A673 (cell line): ENCODE data around the gene RBM45. TPM values are rescaled to one million over a fixed set of nuclear protein-coding genes. Genes with fewer than 3 reads are reported as not detected.

Source experiments
- BruUV-seq: library from RNA; stranded (reverse); fragments of 400-500 nt; replicated peaks from 2 replicates; lab custom pipeline; 2021; lab: Mats Ljungman, UMichigan
- CTCF ChIA-PET: fragments of 300-600 bp; sonication (Branson Sonifier 250); formaldehyde crosslinking; loops from one replicate; lab custom pipeline; 2022; ENCODE audit warnings: antibody characterized with exemption; lab: Charles Lee
- POLR2A ChIA-PET: fragments of 300-600 bp; sonication (Branson Sonifier 250); formaldehyde crosslinking; loops from one replicate; lab custom pipeline; 2022; ENCODE audit warnings: antibody characterized with exemption; ENCODE audit not compliant: low non-redundant PET; lab: Charles Lee
- DNase-seq: peaks from one replicate; pipeline ENCODE4 v3.0.0-alpha.2; 2015; ENCODE audit warnings: low spot score
- H3K27ac ChIP-seq: fragments of 200-600 bp; sonication (generic); 2 replicates; pipeline ENCODE4 v1.5.1; 2016; ENCODE audit warnings: mixed run types, low read depth, mild to moderate bottlenecking, mixed read lengths, antibody characterized with exemption, low read length; ENCODE audit not compliant: poor library complexity, severe bottlenecking
- H3K27me3 ChIP-seq: fragments of 200-600 bp; sonication (generic); replicated peaks from 2 replicates; pipeline ENCODE4 v1.6.1; 2017; ENCODE audit warnings: mixed run types, low read depth, mild to moderate bottlenecking, mixed read lengths, antibody characterized with exemption, low read length; ENCODE audit not compliant: insufficient read depth, poor library complexity
- H3K36me3 ChIP-seq: fragments of 200-600 bp; sonication (generic); 2 replicates; pipeline ENCODE4 v1.6.1; 2016; ENCODE audit warnings: mixed run types, mild to moderate bottlenecking, mixed read lengths, antibody characterized with exemption, low read length; ENCODE audit not compliant: insufficient read depth, poor library complexity, severe bottlenecking
- H3K4me1 ChIP-seq: fragments of 200-600 bp; sonication (generic); 2 replicates; pipeline ENCODE4 v1.6.1; 2017; ENCODE audit warnings: mixed run types, mild to moderate bottlenecking, mixed read lengths, antibody characterized with exemption, low read length; ENCODE audit not compliant: insufficient read depth, poor library complexity, severe bottlenecking
- H3K4me3 ChIP-seq: fragments of 200-600 bp; sonication (generic); 2 replicates; pipeline ENCODE4 v1.5.1; 2016; ENCODE audit warnings: low read depth, mixed run types, mild to moderate bottlenecking, mixed read lengths, low read length; ENCODE audit not compliant: poor library complexity, severe bottlenecking
- H3K9me3 ChIP-seq: fragments of 200-600 bp; sonication (generic); 2 replicates; pipeline ENCODE4 v1.6.1; 2016; ENCODE audit warnings: mixed run types, low read depth, mild to moderate bottlenecking, mixed read lengths, antibody characterized with exemption, low read length; ENCODE audit not compliant: poor library complexity, severe bottlenecking
- CTCF ChIP-seq: fragments of 300-800, 200-600 bp; sonication (generic); conservative IDR thresholded peaks from 2 replicates; pipeline ENCODE4 v1.5.1; 2017; ENCODE audit warnings: low read depth, mild to moderate bottlenecking, antibody characterized with exemption, low read length, moderate library complexity, mixed read lengths
- EZH2 ChIP-seq: fragments of 200-600 bp; sonication (generic); IDR thresholded peaks from 2 replicates; pipeline ENCODE4 v1.6.1; 2017; ENCODE audit warnings: borderline replicate concordance, low read depth, mild to moderate bottlenecking, mixed read lengths, antibody characterized with exemption, low read length; ENCODE audit not compliant: poor library complexity, severe bottlenecking
- intact Hi-C: fragments of 100-400 bp; cut with micrococcal nuclease; formaldehyde crosslinking; loops from one replicate; pipeline ENCODE4 v1.10.0; 2022; ENCODE audit not compliant: unreplicated experiment
- total RNA-seq: library from RNA; stranded (reverse); gene quantifications from 2 replicates; pipeline ENCODE4 v1.2.3, GENCODE V29; 2021

The RBM45 gene
- total RNA-seq, 1 experiment from 2014 or later: 18.7 TPM

- intact Hi-C loops: no loop called here
- CTCF ChIA-PET: no interaction called here
- TF ChIP-seq EZH2 (no peak), CTCF (no peak)
- no TSS peak for BruUV-seq
- POLR2A ChIA-PET: no interaction called here
- Histone ChIP-seq H3K36me3 (no peaks in the 10 kb centered on the region), H3K4me3 (no peak overlapping the region), H3K27me3 (no peaks in the 10 kb centered on the region), H3K27ac (no peak overlapping the region), H3K9me3 (no peaks in the 10 kb centered on the region), H3K4me1 (no peaks in the 10 kb centered on the region)
- no peak for DNase-seq
Measured at GRCh38 chr2:178136321-178137025, 24.2 kb downstream of the RBM45 start.

GRCh38 chr2:178142274-178143065, 30.2 kb downstream of the RBM45 start:
- Histone ChIP-seq H3K36me3 (no peaks in the 10 kb centered on the region), H3K4me3 (no peak overlapping the region), H3K27ac (no peak overlapping the region), H3K27me3 (no peaks in the 10 kb centered on the region), H3K4me1 (no peaks in the 10 kb centered on the region), H3K9me3 (no peaks in the 10 kb centered on the region)
- no TSS peak for BruUV-seq
- TF ChIP-seq CTCF (no peak), EZH2 (no peak)
- ChIA-PET CTCF (no interaction called here), POLR2A (no interaction called here)
- DNase-seq: no peak
- intact Hi-C loops: no loop called here

GRCh38 chr2:178143481-178143880, 31.2 kb downstream of the RBM45 start:
- Histone ChIP-seq H3K4me1 (no peaks in the 10 kb centered on the region), H3K4me3 (no peak overlapping the region), H3K27me3 (no peaks in the 10 kb centered on the region), H3K27ac (no peak overlapping the region), H3K36me3 (no peaks in the 10 kb centered on the region), H3K9me3 (no peaks in the 10 kb centered on the region)
- POLR2A ChIA-PET: no interaction called here
- no peak for DNase-seq
- intact Hi-C loops: no loop called here
- CTCF ChIA-PET: no interaction called here
- TF ChIP-seq EZH2 (no peak), CTCF (no peak)
- no TSS peak for BruUV-seq
